ENCODE data around the gene FBXW11. TPM values are rescaled to one million over a fixed set of nuclear protein-coding genes. Genes with fewer than 3 reads are reported as not detected.

Gene FBXW11
- total RNA-seq, 1 experiment from 2014 or later: 52.0 TPM

DNA sequence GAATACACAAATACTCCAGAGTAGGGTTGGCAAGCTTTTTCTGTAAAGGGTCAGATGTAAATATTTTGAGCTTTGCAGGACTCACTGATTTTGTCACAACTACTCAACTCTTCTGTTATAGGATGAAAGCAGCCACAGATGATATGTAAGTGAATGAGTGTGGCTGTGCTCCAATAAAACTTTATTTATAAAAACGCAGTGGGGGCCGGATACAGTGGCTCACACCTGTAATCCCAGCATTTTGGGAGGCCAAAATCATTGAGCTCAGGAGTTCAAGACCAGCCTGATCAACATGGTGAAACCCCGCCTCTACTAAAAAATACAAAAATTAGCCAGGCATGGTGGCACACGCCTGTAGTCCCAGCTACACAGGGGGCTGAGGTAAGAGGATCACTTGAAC lies 69.1 kb downstream of the FBXW11 start:
- peaks cover 3% of the 10 kb centered on the region; the same call in 1 of the 2 replicates for H4K20me1 ChIP-seq (ENCODE audit: insufficient read depth)
- ChIA-PET CTCF (no interaction called here), POLR2A (no interaction called here), RAD21 (ENCODE audit: low non-redundant PET in 1 of 2, low total read pairs in 2 of 2, uncharacterized antibody in 2 of 2, unreplicated experiment in 2 of 2) (no interaction called here)
- DNase-seq (ENCODE audit: low read depth, low spot score): no peak
- no peak overlapping the region for H3K4me2 ChIP-seq (ENCODE audit: low read length)
- H3K9me2 ChIP-seq (ENCODE audit: insufficient read depth): no peaks in the 10 kb centered on the region
- ATAC-seq: no peak
- BruUV-seq (replicated peaks): no TSS peak
- H3K36me3 ChIP-seq (ENCODE audit: control insufficient read depth in 1 of 2, insufficient read depth in 2 of 2, low read length in 2 of 2): no peaks in the 10 kb centered on the region
- no peak overlapping the region for H3K4me3 ChIP-seq (replicated peaks in 1 of 2; ENCODE audit: low read depth in 1 of 2, low read length in 2 of 2)
- no peak overlapping the region for H3K27ac ChIP-seq (ENCODE audit: low read depth, low read length)
- peaks cover 78% of the 10 kb centered on the region for H3K79me2 ChIP-seq (ENCODE audit: insufficient read depth, low read length)
- intact Hi-C loops (cut with micrococcal nuclease): no loop called here
- no peaks in the 10 kb centered on the region for H3K27me3 ChIP-seq (ENCODE audit: insufficient read depth, low read length)
- H3K9ac ChIP-seq (ENCODE audit: low read length): no peak overlapping the region
- 0 out of 4 replicates have a peak, but pooled peaks cover 0 to 3% of the 10 kb centered on the region in 2 experiments for H3K4me1 ChIP-seq (ENCODE audit: control insufficient read depth in 1 of 2, insufficient read depth in 2 of 2, low read length in 2 of 2)
- H2AFZ ChIP-seq (ENCODE audit: low read depth, low read length, poor library complexity, severe bottlenecking): no peak overlapping the region
- H3K9me3 ChIP-seq (ENCODE audit: control insufficient read depth in 1 of 2, insufficient read depth in 1 of 2, low read depth in 1 of 2, low read length in 2 of 2): no peaks in the 10 kb centered on the region; a peak in 1 of 4 replicates
- no peak for TF ChIP-seq ZFX (IDR thresholded peaks at IDR 0.05)
- no peak for TF ChIP-seq CBX3 (IDR thresholded peaks at IDR 0.05; ENCODE audit: low read depth)
- no peak for TF ChIP-seq SP1 (IDR thresholded peaks at IDR 0.05; ENCODE audit: low read depth)
- TF ChIP-seq ELF1 (IDR thresholded peaks at IDR 0.05; ENCODE audit: borderline replicate concordance, low read depth): no peak
- no peak for TF ChIP-seq JUND (IDR thresholded peaks at IDR 0.05)
- no peak for TF ChIP-seq YY1 (IDR thresholded peaks at IDR 0.05; ENCODE audit: extremely low read depth, insufficient replicate concordance, low read depth, low read length)
- TF ChIP-seq EGR1 (IDR thresholded peaks at IDR 0.05; ENCODE audit: low read depth): no peak
- TF ChIP-seq POLR2AphosphoS5 (IDR thresholded peaks at IDR 0.05; ENCODE audit: low read depth, low read length): no peak
- TF ChIP-seq, protein P1, sequence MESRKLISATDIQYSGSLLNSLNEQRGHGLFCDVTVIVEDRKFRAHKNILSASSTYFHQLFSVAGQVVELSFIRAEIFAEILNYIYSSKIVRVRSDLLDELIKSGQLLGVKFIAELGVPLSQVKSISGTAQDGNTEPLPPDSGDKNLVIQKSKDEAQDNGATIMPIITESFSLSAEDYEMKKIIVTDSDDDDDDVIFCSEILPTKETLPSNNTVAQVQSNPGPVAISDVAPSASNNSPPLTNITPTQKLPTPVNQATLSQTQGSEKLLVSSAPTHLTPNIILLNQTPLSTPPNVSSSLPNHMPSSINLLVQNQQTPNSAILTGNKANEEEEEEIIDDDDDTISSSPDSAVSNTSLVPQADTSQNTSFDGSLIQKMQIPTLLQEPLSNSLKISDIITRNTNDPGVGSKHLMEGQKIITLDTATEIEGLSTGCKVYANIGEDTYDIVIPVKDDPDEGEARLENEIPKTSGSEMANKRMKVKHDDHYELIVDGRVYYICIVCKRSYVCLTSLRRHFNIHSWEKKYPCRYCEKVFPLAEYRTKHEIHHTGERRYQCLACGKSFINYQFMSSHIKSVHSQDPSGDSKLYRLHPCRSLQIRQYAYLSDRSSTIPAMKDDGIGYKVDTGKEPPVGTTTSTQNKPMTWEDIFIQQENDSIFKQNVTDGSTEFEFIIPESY (IDR thresholded peaks at IDR 0.05; ENCODE audit: extremely low read depth, insufficient replicate concordance, low read length): no peak
- TF ChIP-seq SRF (IDR thresholded peaks at IDR 0.05; ENCODE audit: low read depth): no peak
- TF ChIP-seq, protein P2, sequence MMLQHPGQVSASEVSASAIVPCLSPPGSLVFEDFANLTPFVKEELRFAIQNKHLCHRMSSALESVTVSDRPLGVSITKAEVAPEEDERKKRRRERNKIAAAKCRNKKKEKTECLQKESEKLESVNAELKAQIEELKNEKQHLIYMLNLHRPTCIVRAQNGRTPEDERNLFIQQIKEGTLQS (IDR thresholded peaks at IDR 0.05): no peak
- no peak for TF ChIP-seq EZH2 (IDR thresholded peaks at IDR 0.05)
- no peak for TF ChIP-seq ZNF274 (IDR thresholded peaks at IDR 0.05; ENCODE audit: low read depth, low read length)
- TF ChIP-seq EZH2phosphoT487 (IDR thresholded peaks at IDR 0.05; ENCODE audit: borderline replicate concordance): no peak
- TF ChIP-seq, protein P3, sequence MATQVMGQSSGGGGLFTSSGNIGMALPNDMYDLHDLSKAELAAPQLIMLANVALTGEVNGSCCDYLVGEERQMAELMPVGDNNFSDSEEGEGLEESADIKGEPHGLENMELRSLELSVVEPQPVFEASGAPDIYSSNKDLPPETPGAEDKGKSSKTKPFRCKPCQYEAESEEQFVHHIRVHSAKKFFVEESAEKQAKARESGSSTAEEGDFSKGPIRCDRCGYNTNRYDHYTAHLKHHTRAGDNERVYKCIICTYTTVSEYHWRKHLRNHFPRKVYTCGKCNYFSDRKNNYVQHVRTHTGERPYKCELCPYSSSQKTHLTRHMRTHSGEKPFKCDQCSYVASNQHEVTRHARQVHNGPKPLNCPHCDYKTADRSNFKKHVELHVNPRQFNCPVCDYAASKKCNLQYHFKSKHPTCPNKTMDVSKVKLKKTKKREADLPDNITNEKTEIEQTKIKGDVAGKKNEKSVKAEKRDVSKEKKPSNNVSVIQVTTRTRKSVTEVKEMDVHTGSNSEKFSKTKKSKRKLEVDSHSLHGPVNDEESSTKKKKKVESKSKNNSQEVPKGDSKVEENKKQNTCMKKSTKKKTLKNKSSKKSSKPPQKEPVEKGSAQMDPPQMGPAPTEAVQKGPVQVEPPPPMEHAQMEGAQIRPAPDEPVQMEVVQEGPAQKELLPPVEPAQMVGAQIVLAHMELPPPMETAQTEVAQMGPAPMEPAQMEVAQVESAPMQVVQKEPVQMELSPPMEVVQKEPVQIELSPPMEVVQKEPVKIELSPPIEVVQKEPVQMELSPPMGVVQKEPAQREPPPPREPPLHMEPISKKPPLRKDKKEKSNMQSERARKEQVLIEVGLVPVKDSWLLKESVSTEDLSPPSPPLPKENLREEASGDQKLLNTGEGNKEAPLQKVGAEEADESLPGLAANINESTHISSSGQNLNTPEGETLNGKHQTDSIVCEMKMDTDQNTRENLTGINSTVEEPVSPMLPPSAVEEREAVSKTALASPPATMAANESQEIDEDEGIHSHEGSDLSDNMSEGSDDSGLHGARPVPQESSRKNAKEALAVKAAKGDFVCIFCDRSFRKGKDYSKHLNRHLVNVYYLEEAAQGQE (IDR thresholded peaks at IDR 0.05; ENCODE audit: low read depth): no peak
- no peak for TF ChIP-seq RAD21 (IDR thresholded peaks at IDR 0.05; ENCODE audit: low read depth)
- TF ChIP-seq POLR2A (IDR thresholded peaks at IDR 0.05; ENCODE audit: borderline replicate concordance, extremely low read depth, insufficient read depth, insufficient read length): no peak
